Astrocyte (in vitro differentiated cells and primary cell): Measurements from ENCODE around the gene CDKN1A. TPM values are rescaled to one million over a fixed set of nuclear protein-coding genes. Genes with fewer than 3 reads are reported as not detected.

Source experiments
- DNase-seq: peaks from one replicate; pipeline ENCODE4 v3.0.0-alpha.2; 2010; ENCODE audit warnings: low read depth
- FAIRE-seq: peaks from 2 replicates; lab custom pipeline; 2011; peaks lifted over from hg19 to GRCh38; lab: Jason Lieb, UNC
- H2AFZ ChIP-seq: 2 replicates; pipeline ENCODE4 v1.6.0; 2012; ENCODE audit warnings: low read depth, low read length, inconsistent platforms
- H3K27ac ChIP-seq: 2 replicates; pipeline ENCODE4 v1.5.1; 2011; ENCODE audit warnings: low read depth, low read length, inconsistent platforms
- H3K27me3 ChIP-seq: 2 replicates; pipeline ENCODE4 v1.6.0; 2011; ENCODE audit warnings: low read length, inconsistent platforms; ENCODE audit not compliant: insufficient read depth
- H3K36me3 ChIP-seq: 2 replicates; pipeline ENCODE4 v1.5.1; 2011; ENCODE audit warnings: low read length, inconsistent platforms; ENCODE audit not compliant: insufficient read depth
- H3K4me1 ChIP-seq: 2 replicates; pipeline ENCODE4 v1.5.1; 2011; ENCODE audit warnings: low read length, inconsistent platforms; ENCODE audit not compliant: insufficient read depth
- H3K4me2 ChIP-seq: 2 replicates; pipeline ENCODE4 v1.6.0; 2012; ENCODE audit warnings: low read length, inconsistent platforms
- H3K4me3 ChIP-seq: 2 replicates; pipeline ENCODE4 v1.5.1; 2011; ENCODE audit warnings: low read depth, mild to moderate bottlenecking, low read length, inconsistent platforms; ENCODE audit not compliant: insufficient read depth
- H3K79me2 ChIP-seq: 2 replicates; pipeline ENCODE4 v1.6.0; 2012; ENCODE audit warnings: mild to moderate bottlenecking, low read length, inconsistent platforms; ENCODE audit not compliant: insufficient read depth
- H3K9ac ChIP-seq: 2 replicates; pipeline ENCODE4 v1.6.0; 2012; ENCODE audit warnings: mild to moderate bottlenecking, low read length, inconsistent platforms
- H3K9me3 ChIP-seq: 2 replicates; pipeline ENCODE4 v1.5.1; 2012; ENCODE audit warnings: low read depth, mild to moderate bottlenecking, low read length, inconsistent platforms; ENCODE audit not compliant: insufficient read depth
- H4K20me1 ChIP-seq: 2 replicates; pipeline ENCODE4 v1.6.0; 2012; ENCODE audit warnings: low read length, inconsistent platforms; ENCODE audit not compliant: insufficient read depth
- H3K27ac Mint-ChIP-seq: one replicate; pipeline ENCODE4 v1.8.0; 2021; ENCODE audit warnings: mild to moderate bottlenecking, mixed read lengths; ENCODE audit not compliant: unreplicated experiment
- H3K27me3 Mint-ChIP-seq: one replicate; pipeline ENCODE4 v1.8.0; 2021; ENCODE audit warnings: low read depth, mixed read lengths; ENCODE audit not compliant: unreplicated experiment
- H3K36me3 Mint-ChIP-seq: one replicate; pipeline ENCODE4 v1.8.0; 2021; ENCODE audit warnings: low read depth, mixed read lengths; ENCODE audit not compliant: unreplicated experiment
- H3K4me1 Mint-ChIP-seq: one replicate; pipeline ENCODE4 v1.8.0; 2021; ENCODE audit warnings: low read depth, mixed read lengths; ENCODE audit not compliant: unreplicated experiment
- H3K4me3 Mint-ChIP-seq: one replicate; pipeline ENCODE4 v1.8.0; 2021; ENCODE audit warnings: mild to moderate bottlenecking, moderate library complexity, mixed read lengths; ENCODE audit not compliant: unreplicated experiment
- H3K9me3 Mint-ChIP-seq: one replicate; pipeline ENCODE4 v1.8.0; 2021; ENCODE audit warnings: mild to moderate bottlenecking, mixed read lengths; ENCODE audit not compliant: unreplicated experiment
- CTCF ChIP-seq: IDR thresholded peaks from 2 replicates; pipeline ENCODE4 v1.5.1; 2011; ENCODE audit warnings: low read depth, mild to moderate bottlenecking, inconsistent platforms, low read length, moderate library complexity; ENCODE audit not compliant: insufficient read depth
- EZH2 ChIP-seq: IDR thresholded peaks from 2 replicates; pipeline ENCODE4 v1.6.1; 2012; ENCODE audit warnings: mild to moderate bottlenecking, low read length, inconsistent platforms; ENCODE audit not compliant: insufficient read depth
- total RNA-seq: library from RNA; stranded (reverse); gene quantifications from 2 replicates; pipeline ENCODE4 v1.2.1, GENCODE V29; 2021

Gene CDKN1A
- total RNA-seq, 1 donor from 2014 or later, result 1,014 TPM

DNA sequence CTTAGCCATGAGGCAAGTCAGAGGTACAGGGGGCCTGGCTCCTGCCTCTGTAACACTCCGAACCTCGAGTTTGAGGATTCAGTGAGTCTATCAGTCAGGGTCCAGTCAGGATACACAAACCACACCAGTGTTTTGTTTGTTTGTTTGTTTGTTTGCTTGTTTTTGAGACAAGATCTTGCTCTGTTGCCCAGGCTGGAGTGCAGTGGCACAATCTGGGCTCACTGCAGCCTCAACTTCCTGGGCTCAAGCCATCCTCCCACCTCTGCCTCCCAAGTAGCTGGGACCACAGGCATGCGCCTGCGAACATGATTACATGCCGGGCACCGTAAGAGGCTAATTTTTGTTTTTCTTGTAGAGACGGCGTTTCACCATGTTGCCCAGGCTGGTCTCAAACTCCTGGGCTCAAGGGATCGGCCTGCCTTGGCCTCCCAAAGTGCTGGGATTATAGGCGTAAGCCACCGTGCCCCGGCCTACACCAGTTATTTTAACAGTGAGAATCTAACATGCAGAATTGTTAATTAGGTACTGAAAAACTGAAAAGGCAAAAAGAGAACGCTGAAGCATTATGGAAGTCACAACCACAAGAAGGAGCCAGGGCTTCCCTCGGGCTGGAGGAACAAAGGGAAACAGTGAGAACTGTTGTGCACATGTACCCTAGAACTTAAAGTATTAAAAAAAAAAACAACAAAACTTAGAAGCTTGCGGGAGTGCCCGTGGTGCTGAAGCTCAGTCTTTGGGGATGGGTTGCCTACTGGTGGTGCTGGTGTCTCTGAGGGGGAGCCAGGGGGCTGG is 44.0 kb upstream of the CDKN1A start:
- no peak overlapping the region for H3K4me3 Mint-ChIP-seq
- no peaks in the 10 kb centered on the region for H3K9me3 ChIP-seq
- H3K9me3 Mint-ChIP-seq, result no peaks in the 10 kb centered on the region
- peaks cover 11% of the 10 kb centered on the region for H3K27me3 Mint-ChIP-seq
- no peaks in the 10 kb centered on the region for H3K36me3 Mint-ChIP-seq
- H2AFZ ChIP-seq, result no peak overlapping the region
- no peaks in the 10 kb centered on the region for H3K27me3 ChIP-seq
- H3K36me3 ChIP-seq, result no peaks in the 10 kb centered on the region
- H3K9ac ChIP-seq, result peak overlapping the region; percentile 24
- no peak overlapping the region for H3K4me3 ChIP-seq
- FAIRE-seq (no peak), DNase-seq (no peak)
- H3K4me2 ChIP-seq, result peak overlapping the region; percentile 65
- H3K4me1 Mint-ChIP-seq, result peaks cover 9% of the 10 kb centered on the region
- no peaks in the 10 kb centered on the region for H3K79me2 ChIP-seq
- TF ChIP-seq EZH2 (no peak), CTCF (no peak)
- H3K4me1 ChIP-seq, result peaks cover 7% of the 10 kb centered on the region
- peak overlapping the region; percentile 34 for H3K27ac Mint-ChIP-seq
- peaks cover 6% of the 10 kb centered on the region for H4K20me1 ChIP-seq
- H3K27ac ChIP-seq, result no peak overlapping the region

GRCh38 chr6:36636283-36636682 is 42.2 kb upstream of the CDKN1A start:
- Mint-ChIP-seq H3K4me3 (no peak overlapping the region), H3K36me3 (no peaks in the 10 kb centered on the region), H3K4me1 (peaks cover 8% of the 10 kb centered on the region), H3K9me3 (no peaks in the 10 kb centered on the region), H3K27me3 (peaks cover 4% of the 10 kb centered on the region), H3K27ac (no peak overlapping the region)
- peaks cover 6% of the 10 kb centered on the region for H4K20me1 ChIP-seq
- H3K36me3 ChIP-seq, result no peaks in the 10 kb centered on the region
- no peak overlapping the region for H2AFZ ChIP-seq
- H3K9ac ChIP-seq, result no peak overlapping the region
- no peaks in the 10 kb centered on the region for H3K27me3 ChIP-seq
- no peak for TF ChIP-seq EZH2
- TF ChIP-seq CTCF, result no peak
- H3K27ac ChIP-seq, result no peak overlapping the region
- H3K79me2 ChIP-seq, result no peaks in the 10 kb centered on the region
- no peak overlapping the region for H3K4me2 ChIP-seq
- no peaks in the 10 kb centered on the region for H3K9me3 ChIP-seq
- FAIRE-seq (no peak), DNase-seq (no peak)
- H3K4me3 ChIP-seq, result no peak overlapping the region
- H3K4me1 ChIP-seq, result peaks cover 7% of the 10 kb centered on the region
